Spleen (tissue), 7 donors: ENCODE data around the gene PRKG1.

Source experiments
- POLR2A ChIP-seq, 3 donors: fragments of 450-650 bp; IDR thresholded peaks; one replicate each; pipeline ENCODE4 v1.5.1; 2017; ENCODE audit warnings: antibody characterized with exemption in 3 of 3, mild to moderate bottlenecking in 1 of 3
- POLR2AphosphoS5 ChIP-seq, 3 donors: sonication (generic); formaldehyde crosslinking; IDR thresholded peaks; one replicate each; pipeline ENCODE4 v1.5.1; 2017; ENCODE audit warnings: antibody characterized with exemption in 3 of 3
- TF ChIP-seq, protein P1 (sequence below), 11 experiments: fragments of 200-600 bp in 7 of 11; fragments of 450-650 bp in 4 of 11; sonication (generic) in 4 of 11; IDR thresholded peaks in 8 of 11; conservative IDR thresholded peaks in 3 of 11; 1 replicate in 7 of 11; 2 replicates in 4 of 11; pipeline versions ENCODE4 v1.4.0 to v1.8.0; 2016 to 2021; ENCODE audit warnings: antibody characterized with exemption in 11 of 11, inconsistent platforms in 4 of 11, mild to moderate bottlenecking in 1 of 11
- donor health status: DM: no; HTN: no; CAD: no; lungs with moderate emphysema.
- donor health status: DM: no; HTN: no; CAD: no.
- donor health status: DM: no; HTN: no; CAD: no.

DNA sequence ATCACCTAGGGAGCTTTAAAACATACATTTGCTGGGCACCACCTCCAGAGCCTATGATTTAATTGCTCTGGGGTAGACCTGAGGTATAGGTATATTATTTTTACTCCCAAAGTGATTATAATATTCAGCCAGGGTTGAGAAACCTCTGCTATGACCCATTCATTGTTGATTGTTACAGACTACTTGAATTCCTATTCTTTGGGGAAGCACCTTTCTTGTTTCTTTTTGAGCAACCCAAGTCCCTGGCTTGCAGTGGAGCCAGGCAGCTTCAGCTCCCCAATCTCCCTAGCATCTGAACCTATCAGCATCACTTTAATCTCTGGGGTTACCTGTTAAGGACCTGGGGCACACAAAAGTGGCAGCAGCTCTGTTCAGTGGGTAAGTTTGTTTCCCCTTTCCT is 8.6 kb downstream of the PRKG1 start:
- TF ChIP-seq, protein P1, sequence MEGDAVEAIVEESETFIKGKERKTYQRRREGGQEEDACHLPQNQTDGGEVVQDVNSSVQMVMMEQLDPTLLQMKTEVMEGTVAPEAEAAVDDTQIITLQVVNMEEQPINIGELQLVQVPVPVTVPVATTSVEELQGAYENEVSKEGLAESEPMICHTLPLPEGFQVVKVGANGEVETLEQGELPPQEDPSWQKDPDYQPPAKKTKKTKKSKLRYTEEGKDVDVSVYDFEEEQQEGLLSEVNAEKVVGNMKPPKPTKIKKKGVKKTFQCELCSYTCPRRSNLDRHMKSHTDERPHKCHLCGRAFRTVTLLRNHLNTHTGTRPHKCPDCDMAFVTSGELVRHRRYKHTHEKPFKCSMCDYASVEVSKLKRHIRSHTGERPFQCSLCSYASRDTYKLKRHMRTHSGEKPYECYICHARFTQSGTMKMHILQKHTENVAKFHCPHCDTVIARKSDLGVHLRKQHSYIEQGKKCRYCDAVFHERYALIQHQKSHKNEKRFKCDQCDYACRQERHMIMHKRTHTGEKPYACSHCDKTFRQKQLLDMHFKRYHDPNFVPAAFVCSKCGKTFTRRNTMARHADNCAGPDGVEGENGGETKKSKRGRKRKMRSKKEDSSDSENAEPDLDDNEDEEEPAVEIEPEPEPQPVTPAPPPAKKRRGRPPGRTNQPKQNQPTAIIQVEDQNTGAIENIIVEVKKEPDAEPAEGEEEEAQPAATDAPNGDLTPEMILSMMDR (IDR thresholded peaks at IDR 0.05 in 8 of 11, conservative IDR thresholded peaks at IDR 0.05 in 3 of 11) = no peak
- TF ChIP-seq POLR2A (IDR thresholded peaks at IDR 0.05) (no peak), POLR2AphosphoS5 (IDR thresholded peaks at IDR 0.05) (no peak)
